ENCODE data around the gene NT5DC1. TPM values are rescaled to one million over a fixed set of nuclear protein-coding genes. Genes with fewer than 3 reads are reported as not detected.

Gene NT5DC1
- total RNA-seq, 1 experiment from 2014 or later, result 63.7 TPM

DNA sequence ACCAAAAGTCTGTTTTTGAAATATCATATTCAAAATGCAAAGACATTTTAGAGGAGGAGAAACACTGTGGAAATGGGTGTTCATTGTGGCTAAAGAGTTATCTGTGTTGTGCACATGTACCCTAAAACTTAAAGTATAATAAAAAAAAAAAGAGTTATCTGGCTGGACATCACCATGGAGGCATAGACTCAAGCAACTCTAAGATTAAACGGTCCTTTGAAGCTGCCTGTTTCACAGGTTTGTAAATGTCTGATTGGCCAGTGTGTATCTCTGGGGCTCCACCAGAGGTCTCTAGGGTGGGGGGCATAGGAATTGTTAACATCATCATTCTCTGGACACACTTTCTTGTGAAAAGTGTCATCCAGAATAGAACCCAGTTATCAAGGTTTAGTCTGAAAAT lies 114.0 kb downstream of the NT5DC1 start:
- BruUV-seq (replicated peaks), result no TSS peak
- Histone ChIP-seq H3K9me3 (ENCODE audit: control insufficient read depth in 1 of 2, insufficient read depth in 1 of 2, low read depth in 1 of 2, low read length in 2 of 2) (no peaks in the 10 kb centered on the region), H3K79me2 (ENCODE audit: insufficient read depth, low read length) (no peaks in the 10 kb centered on the region), H3K4me1 (ENCODE audit: control insufficient read depth in 1 of 2, insufficient read depth in 2 of 2, low read length in 2 of 2) (peaks cover 9 to 13% of the 10 kb centered on the region in 2 experiments; a peak in 3 of 4 replicates), H3K9ac (ENCODE audit: low read length) (no peak overlapping the region), H3K27ac (ENCODE audit: low read depth, low read length) (no peak overlapping the region), H3K9me2 (ENCODE audit: insufficient read depth) (no peaks in the 10 kb centered on the region), H4K20me1 (ENCODE audit: insufficient read depth) (no peaks in the 10 kb centered on the region; the same call in 1 of the 2 replicates), H3K4me2 (ENCODE audit: low read length) (no peak overlapping the region), H3K27me3 (ENCODE audit: insufficient read depth, low read length) (no peaks in the 10 kb centered on the region), H3K36me3 (ENCODE audit: control insufficient read depth in 1 of 2, insufficient read depth in 2 of 2, low read length in 2 of 2) (no peaks in the 10 kb centered on the region), H3K4me3 (replicated peaks in 1 of 2; ENCODE audit: low read depth in 1 of 2, low read length in 2 of 2) (no peak overlapping the region), H2AFZ (ENCODE audit: low read depth, low read length, poor library complexity, severe bottlenecking) (no peak overlapping the region)
- ATAC-seq, result no peak
- TF ChIP-seq EZH2phosphoT487 (IDR thresholded peaks at IDR 0.05; ENCODE audit: borderline replicate concordance), result no peak
- TF ChIP-seq CEBPB (IDR thresholded peaks at IDR 0.05; ENCODE audit: low read depth), result no peak
- TF ChIP-seq YY1 (IDR thresholded peaks at IDR 0.05; ENCODE audit: extremely low read depth, insufficient replicate concordance, low read depth, low read length), result no peak
- no peak for TF ChIP-seq TCF7L2 (IDR thresholded peaks at IDR 0.05; ENCODE audit: borderline replicate concordance, extremely low read depth, insufficient read depth, insufficient read length)
- no peak for TF ChIP-seq MAX (IDR thresholded peaks at IDR 0.05)
- TF ChIP-seq, protein P1, sequence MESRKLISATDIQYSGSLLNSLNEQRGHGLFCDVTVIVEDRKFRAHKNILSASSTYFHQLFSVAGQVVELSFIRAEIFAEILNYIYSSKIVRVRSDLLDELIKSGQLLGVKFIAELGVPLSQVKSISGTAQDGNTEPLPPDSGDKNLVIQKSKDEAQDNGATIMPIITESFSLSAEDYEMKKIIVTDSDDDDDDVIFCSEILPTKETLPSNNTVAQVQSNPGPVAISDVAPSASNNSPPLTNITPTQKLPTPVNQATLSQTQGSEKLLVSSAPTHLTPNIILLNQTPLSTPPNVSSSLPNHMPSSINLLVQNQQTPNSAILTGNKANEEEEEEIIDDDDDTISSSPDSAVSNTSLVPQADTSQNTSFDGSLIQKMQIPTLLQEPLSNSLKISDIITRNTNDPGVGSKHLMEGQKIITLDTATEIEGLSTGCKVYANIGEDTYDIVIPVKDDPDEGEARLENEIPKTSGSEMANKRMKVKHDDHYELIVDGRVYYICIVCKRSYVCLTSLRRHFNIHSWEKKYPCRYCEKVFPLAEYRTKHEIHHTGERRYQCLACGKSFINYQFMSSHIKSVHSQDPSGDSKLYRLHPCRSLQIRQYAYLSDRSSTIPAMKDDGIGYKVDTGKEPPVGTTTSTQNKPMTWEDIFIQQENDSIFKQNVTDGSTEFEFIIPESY (IDR thresholded peaks at IDR 0.05; ENCODE audit: extremely low read depth, insufficient replicate concordance, low read length), result no peak
- TF ChIP-seq ZFX (IDR thresholded peaks at IDR 0.05), result no peak
- TF ChIP-seq SP1 (IDR thresholded peaks at IDR 0.05; ENCODE audit: low read depth), result no peak
- TF ChIP-seq EGR1 (IDR thresholded peaks at IDR 0.05; ENCODE audit: low read depth), result no peak
- no peak for TF ChIP-seq POLR2AphosphoS5 (IDR thresholded peaks at IDR 0.05; ENCODE audit: low read depth, low read length)
- TF ChIP-seq EZH2 (IDR thresholded peaks at IDR 0.05), result no peak
- TF ChIP-seq, protein P2, sequence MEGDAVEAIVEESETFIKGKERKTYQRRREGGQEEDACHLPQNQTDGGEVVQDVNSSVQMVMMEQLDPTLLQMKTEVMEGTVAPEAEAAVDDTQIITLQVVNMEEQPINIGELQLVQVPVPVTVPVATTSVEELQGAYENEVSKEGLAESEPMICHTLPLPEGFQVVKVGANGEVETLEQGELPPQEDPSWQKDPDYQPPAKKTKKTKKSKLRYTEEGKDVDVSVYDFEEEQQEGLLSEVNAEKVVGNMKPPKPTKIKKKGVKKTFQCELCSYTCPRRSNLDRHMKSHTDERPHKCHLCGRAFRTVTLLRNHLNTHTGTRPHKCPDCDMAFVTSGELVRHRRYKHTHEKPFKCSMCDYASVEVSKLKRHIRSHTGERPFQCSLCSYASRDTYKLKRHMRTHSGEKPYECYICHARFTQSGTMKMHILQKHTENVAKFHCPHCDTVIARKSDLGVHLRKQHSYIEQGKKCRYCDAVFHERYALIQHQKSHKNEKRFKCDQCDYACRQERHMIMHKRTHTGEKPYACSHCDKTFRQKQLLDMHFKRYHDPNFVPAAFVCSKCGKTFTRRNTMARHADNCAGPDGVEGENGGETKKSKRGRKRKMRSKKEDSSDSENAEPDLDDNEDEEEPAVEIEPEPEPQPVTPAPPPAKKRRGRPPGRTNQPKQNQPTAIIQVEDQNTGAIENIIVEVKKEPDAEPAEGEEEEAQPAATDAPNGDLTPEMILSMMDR (IDR thresholded peaks at IDR 0.05 in 2 of 3, conservative IDR thresholded peaks at IDR 0.05 in 1 of 3; ENCODE audit: borderline replicate concordance in 1 of 3, insufficient read depth in 1 of 3, low read depth in 2 of 3, low read length in 2 of 3), result no peak
- TF ChIP-seq, protein P3, sequence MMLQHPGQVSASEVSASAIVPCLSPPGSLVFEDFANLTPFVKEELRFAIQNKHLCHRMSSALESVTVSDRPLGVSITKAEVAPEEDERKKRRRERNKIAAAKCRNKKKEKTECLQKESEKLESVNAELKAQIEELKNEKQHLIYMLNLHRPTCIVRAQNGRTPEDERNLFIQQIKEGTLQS (IDR thresholded peaks at IDR 0.05), result no peak
- TF ChIP-seq SRF (IDR thresholded peaks at IDR 0.05; ENCODE audit: low read depth), result no peak
- no peak for TF ChIP-seq RAD21 (IDR thresholded peaks at IDR 0.05; ENCODE audit: low read depth)
- TF ChIP-seq SIN3A (IDR thresholded peaks at IDR 0.05; ENCODE audit: low read depth), result no peak
- no peak for TF ChIP-seq FOSL1 (IDR thresholded peaks at IDR 0.05; ENCODE audit: low read depth)
- no peak for TF ChIP-seq ZNF274 (IDR thresholded peaks at IDR 0.05; ENCODE audit: low read depth, low read length)
- no peak for TF ChIP-seq ELF1 (IDR thresholded peaks at IDR 0.05; ENCODE audit: borderline replicate concordance, low read depth)
- no peak for DNase-seq (ENCODE audit: low read depth, low spot score)
- intact Hi-C loops (cut with micrococcal nuclease), result loop anchor here (5.0 kb wide), 3 partner anchors 433 to 753 kb away; no protein-coding TSS in a partner anchor
- ChIA-PET CTCF (no interaction called here), POLR2A (no interaction called here), RAD21 (ENCODE audit: low non-redundant PET in 1 of 2, low total read pairs in 2 of 2, uncharacterized antibody in 2 of 2, unreplicated experiment in 2 of 2) (no interaction called here)
